Measurements from ENCODE around the gene SYMPK.
A peak's percentile ranks its signal among the peaks of the same experiment; 100 is the strongest.
"Not testable (repeated sequence)": the region's sequence is repeated elsewhere in the genome, so short reads cannot be mapped to it uniquely, and the experiment has no call there.

Gene SYMPK

DNA sequence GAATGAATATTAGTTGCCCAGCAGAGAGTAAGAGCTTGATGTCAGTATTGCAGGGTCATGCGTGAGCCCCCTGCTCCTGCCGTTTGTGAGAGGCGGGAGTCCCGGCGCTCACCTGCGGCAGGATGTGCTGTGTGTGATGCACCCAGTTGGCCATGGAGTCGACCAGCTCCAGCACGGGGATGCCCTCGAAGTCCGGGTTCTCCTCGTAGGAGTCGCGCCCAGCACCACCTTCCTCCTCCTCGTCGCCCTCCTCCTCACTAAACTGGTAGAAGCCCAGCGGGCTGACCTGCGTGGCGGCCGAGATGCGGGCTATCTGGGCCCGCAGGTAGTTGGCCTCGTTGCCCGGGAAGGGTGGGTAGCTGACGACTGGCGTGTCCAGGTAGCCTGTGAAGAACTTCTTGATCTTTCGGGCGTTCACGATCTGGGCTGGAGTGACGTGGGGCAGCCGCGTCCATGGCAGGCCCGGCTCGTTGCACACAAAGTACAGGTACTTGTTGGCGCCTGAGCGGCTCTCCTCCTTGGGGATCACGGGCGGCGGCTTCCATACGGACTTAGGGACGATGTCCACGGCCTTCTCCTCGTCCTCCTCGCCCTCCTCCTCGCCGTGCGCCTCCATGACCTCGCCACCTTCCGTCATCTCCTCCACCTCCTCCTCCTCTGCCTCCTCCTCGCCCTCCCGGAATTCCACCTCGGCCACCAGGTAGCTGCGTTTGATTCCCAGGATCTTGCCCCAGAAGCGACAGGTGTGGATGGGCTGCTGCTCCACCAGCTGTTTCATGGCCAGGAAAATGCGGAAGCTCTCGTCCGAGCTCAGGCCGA, 58.6 kb downstream of the SYMPK start:
- no peaks in the 10 kb centered on the region for H3K36me3 ChIP-seq (ENCODE audit: control insufficient read depth, insufficient read depth, low read length)
- no peaks in the 10 kb centered on the region for H3K9me3 ChIP-seq (ENCODE audit: control insufficient read depth, low read length)
- no peak overlapping the region for H3K4me3 ChIP-seq (ENCODE audit: insufficient read depth, low read depth, low read length, poor library complexity, severe bottlenecking)
- no peak overlapping the region for H3K27ac ChIP-seq (ENCODE audit: insufficient read depth, low read length, poor library complexity, severe bottlenecking)
- DNase-seq = no peak
- H3K4me1 ChIP-seq (ENCODE audit: control insufficient read depth, insufficient read depth, low read length, poor library complexity, severe bottlenecking) = no peaks in the 10 kb centered on the region
- peaks cover 8% of the 10 kb centered on the region for H3K27me3 ChIP-seq (replicated peaks; ENCODE audit: control insufficient read depth, insufficient read depth, low read length, poor library complexity, severe bottlenecking)

DNA sequence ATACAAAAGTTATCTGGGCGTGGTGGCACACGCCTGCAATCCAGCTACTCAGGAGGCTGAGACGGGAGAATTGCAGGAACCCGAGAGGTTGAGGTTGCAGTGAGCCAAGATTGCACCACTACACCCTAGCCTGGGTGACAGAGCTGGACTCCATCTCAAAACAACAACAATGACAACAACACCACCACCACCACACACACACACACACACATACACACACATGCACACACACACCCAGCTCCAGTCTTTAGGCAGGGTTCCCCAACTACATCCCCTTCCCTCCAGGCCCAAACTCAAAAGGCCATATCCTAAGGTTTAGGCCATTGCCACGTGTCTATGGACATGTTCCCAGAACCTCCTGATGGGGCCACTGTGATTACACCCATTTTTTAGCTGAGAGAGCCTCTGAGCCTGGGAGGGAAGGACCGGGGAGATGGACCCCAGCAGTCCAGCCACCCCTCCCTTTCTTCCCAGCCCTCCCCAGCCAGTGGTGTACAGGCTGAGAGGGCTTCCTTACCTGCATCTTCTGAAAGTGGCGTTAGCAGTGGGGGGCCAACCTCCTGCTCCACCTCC, 61.3 kb downstream of the SYMPK start:
- DNase-seq = no peak
- Histone ChIP-seq H3K27ac (ENCODE audit: insufficient read depth, low read length, poor library complexity, severe bottlenecking) (no peak overlapping the region), H3K36me3 (ENCODE audit: control insufficient read depth, insufficient read depth, low read length) (no peaks in the 10 kb centered on the region), H3K4me1 (ENCODE audit: control insufficient read depth, insufficient read depth, low read length, poor library complexity, severe bottlenecking) (no peaks in the 10 kb centered on the region), H3K9me3 (ENCODE audit: control insufficient read depth, low read length) (no peaks in the 10 kb centered on the region), H3K4me3 (ENCODE audit: insufficient read depth, low read depth, low read length, poor library complexity, severe bottlenecking) (no peak overlapping the region), H3K27me3 (replicated peaks; ENCODE audit: control insufficient read depth, insufficient read depth, low read length, poor library complexity, severe bottlenecking) (peaks cover 10% of the 10 kb centered on the region)

DNA sequence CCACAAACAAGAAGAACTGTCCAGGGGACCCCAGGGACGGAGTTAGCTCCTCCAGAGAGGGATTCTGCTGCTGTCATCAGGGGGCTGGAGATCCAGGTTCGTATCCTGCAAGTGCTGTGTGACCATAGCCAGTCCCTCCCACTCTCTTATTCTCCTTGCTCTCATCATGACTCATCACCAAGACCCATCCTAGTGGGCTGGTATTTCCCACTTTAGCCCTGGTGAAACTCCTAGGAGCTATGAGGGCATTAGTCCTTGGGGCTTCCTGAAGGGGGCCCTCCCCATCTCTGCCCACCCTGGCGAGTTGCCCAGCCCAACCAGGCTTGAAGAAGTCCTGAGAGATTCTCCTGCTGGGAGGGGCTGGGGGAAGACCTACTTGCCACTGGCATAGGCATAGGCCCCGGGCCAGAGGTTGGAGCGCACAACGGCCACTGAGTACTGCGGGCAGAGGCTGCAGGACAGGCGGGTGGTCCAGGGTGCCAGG, 62.8 kb downstream of the SYMPK start:
- no peaks in the 10 kb centered on the region for H3K9me3 ChIP-seq (ENCODE audit: control insufficient read depth, low read length)
- H3K36me3 ChIP-seq (ENCODE audit: control insufficient read depth, insufficient read depth, low read length) = no peaks in the 10 kb centered on the region
- no peaks in the 10 kb centered on the region for H3K4me1 ChIP-seq (ENCODE audit: control insufficient read depth, insufficient read depth, low read length, poor library complexity, severe bottlenecking)
- peaks cover 10% of the 10 kb centered on the region for H3K27me3 ChIP-seq (replicated peaks; ENCODE audit: control insufficient read depth, insufficient read depth, low read length, poor library complexity, severe bottlenecking)
- no peak for DNase-seq
- H3K4me3 ChIP-seq (ENCODE audit: insufficient read depth, low read depth, low read length, poor library complexity, severe bottlenecking) = no peak overlapping the region
- H3K27ac ChIP-seq (ENCODE audit: insufficient read depth, low read length, poor library complexity, severe bottlenecking) = no peak overlapping the region

- H3K4me3 ChIP-seq (ENCODE audit: insufficient read depth, low read depth, low read length, poor library complexity, severe bottlenecking); H3K4me1 ChIP-seq (ENCODE audit: control insufficient read depth, insufficient read depth, low read length, poor library complexity, severe bottlenecking); H3K27ac ChIP-seq (ENCODE audit: insufficient read depth, low read length, poor library complexity, severe bottlenecking); H3K9me3 ChIP-seq (ENCODE audit: control insufficient read depth, low read length); H3K36me3 ChIP-seq (ENCODE audit: control insufficient read depth, insufficient read depth, low read length); DNase-seq: not testable (repeated sequence)
- H3K27me3 ChIP-seq (replicated peaks; ENCODE audit: control insufficient read depth, insufficient read depth, low read length, poor library complexity, severe bottlenecking) = peaks cover 14% of the 10 kb centered on the region
Observed at GRCh38 chr19:45799541-45799940, 63.4 kb downstream of the SYMPK start.

DNA sequence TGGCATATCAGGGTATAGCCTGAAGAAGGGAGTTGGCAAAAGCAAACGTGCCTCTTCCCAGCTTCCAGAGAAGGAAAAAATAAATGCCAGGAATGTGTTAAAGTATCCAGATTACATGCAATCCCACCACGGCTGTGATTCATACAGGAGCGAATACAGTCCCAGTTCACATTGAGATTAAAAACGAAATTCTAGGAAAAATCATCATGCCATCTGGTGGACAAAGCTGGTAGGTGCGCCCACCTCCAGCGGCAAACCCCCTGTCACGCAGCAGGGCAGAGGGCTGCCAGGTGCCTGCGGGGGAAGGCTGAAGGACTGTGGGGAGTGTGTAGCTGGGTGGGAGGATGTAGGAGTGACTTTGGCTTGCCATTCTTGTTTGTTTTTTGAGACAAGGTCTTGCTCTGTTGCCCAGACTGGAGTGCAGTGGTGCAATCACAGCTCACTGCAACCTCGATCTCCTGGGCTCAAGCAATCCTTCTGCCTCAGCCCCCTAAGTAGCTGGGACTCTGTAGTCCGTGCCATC, 63.9 kb downstream of the SYMPK start:
- peak; percentile 32 to 53 (median 36) for DNase-seq
- no peaks in the 10 kb centered on the region for H3K9me3 ChIP-seq (ENCODE audit: control insufficient read depth, low read length)
- H3K27ac ChIP-seq (ENCODE audit: insufficient read depth, low read length, poor library complexity, severe bottlenecking) = no peak overlapping the region
- peaks cover 15% of the 10 kb centered on the region for H3K27me3 ChIP-seq (replicated peaks; ENCODE audit: control insufficient read depth, insufficient read depth, low read length, poor library complexity, severe bottlenecking)
- no peaks in the 10 kb centered on the region for H3K4me1 ChIP-seq (ENCODE audit: control insufficient read depth, insufficient read depth, low read length, poor library complexity, severe bottlenecking)
- H3K4me3 ChIP-seq (ENCODE audit: insufficient read depth, low read depth, low read length, poor library complexity, severe bottlenecking) = no peak overlapping the region
- no peaks in the 10 kb centered on the region for H3K36me3 ChIP-seq (ENCODE audit: control insufficient read depth, insufficient read depth, low read length)

DNA sequence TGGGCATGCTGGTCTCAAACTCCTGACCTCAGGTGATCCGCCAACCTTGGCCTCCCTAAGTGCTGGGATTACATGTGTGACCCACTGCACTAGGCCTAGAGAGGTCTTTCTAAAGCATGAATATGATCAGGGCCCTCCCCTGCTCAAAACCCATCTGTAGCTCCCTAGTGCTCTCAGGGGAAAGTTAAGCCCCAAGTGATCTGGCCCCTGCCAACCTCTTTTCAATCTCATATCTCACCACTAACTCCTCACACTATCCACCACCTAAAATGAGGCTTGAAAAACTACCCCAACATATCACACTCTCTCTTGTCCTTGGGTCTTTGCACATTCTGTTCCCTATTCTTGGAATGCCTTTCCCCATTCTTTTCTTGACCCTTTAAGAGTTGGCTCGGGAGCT, 68.3 kb downstream of the SYMPK start:
- Histone ChIP-seq H3K36me3 (ENCODE audit: control insufficient read depth, insufficient read depth, low read length) (no peaks in the 10 kb centered on the region), H3K27me3 (replicated peaks; ENCODE audit: control insufficient read depth, insufficient read depth, low read length, poor library complexity, severe bottlenecking) (peaks cover 9% of the 10 kb centered on the region), H3K4me3 (ENCODE audit: insufficient read depth, low read depth, low read length, poor library complexity, severe bottlenecking) (no peak overlapping the region), H3K27ac (ENCODE audit: insufficient read depth, low read length, poor library complexity, severe bottlenecking) (no peak overlapping the region), H3K4me1 (ENCODE audit: control insufficient read depth, insufficient read depth, low read length, poor library complexity, severe bottlenecking) (peaks cover 28% of the 10 kb centered on the region), H3K9me3 (ENCODE audit: control insufficient read depth, low read length) (no peaks in the 10 kb centered on the region)
- no peak for DNase-seq

DNA sequence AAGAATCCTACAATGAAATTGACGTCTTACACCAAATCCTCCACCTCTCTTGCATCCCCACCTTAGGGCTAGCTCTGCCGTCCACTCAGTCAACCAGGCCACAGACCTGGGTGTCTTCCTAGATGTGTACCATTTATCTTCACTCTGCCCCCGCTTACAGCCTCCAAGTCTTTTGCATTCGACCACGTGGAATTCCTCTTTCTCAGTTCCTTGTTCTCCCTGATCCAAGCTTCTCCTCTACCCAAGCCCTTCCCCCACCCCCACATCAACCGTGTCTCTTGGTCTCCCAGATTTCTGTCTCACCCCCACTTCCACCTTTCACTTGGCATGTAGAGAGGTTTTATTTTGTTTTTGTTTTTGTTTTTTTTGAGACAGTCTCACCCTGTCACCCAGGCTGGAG, 69.1 kb downstream of the SYMPK start:
- Histone ChIP-seq H3K27ac (ENCODE audit: insufficient read depth, low read length, poor library complexity, severe bottlenecking) (no peak overlapping the region), H3K9me3 (ENCODE audit: control insufficient read depth, low read length) (no peaks in the 10 kb centered on the region), H3K4me1 (ENCODE audit: control insufficient read depth, insufficient read depth, low read length, poor library complexity, severe bottlenecking) (peaks cover 28% of the 10 kb centered on the region), H3K36me3 (ENCODE audit: control insufficient read depth, insufficient read depth, low read length) (peaks cover 5% of the 10 kb centered on the region), H3K4me3 (ENCODE audit: insufficient read depth, low read depth, low read length, poor library complexity, severe bottlenecking) (no peak overlapping the region), H3K27me3 (replicated peaks; ENCODE audit: control insufficient read depth, insufficient read depth, low read length, poor library complexity, severe bottlenecking) (peaks cover 5% of the 10 kb centered on the region)
- no peak for DNase-seq

DNA sequence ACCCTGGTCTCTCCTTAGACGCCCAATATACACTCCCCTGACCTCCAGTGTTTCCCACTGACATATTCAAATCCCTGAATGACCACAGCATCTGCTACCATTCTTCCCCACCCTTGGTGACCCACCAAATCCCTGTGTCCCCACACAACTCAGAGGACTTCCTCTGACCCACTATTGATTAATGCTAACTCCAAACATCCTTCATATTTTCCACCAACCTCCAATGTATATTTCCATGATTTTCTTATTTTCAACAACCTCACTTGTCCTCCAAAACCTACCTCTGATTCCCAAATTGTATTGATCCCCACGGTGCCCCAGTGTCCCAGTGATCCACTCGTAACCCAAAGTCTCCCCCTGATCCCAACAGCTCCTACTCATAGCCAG, 69.8 kb downstream of the SYMPK start:
- peaks cover 5% of the 10 kb centered on the region for H3K27me3 ChIP-seq (replicated peaks; ENCODE audit: control insufficient read depth, insufficient read depth, low read length, poor library complexity, severe bottlenecking)
- H3K4me1 ChIP-seq (ENCODE audit: control insufficient read depth, insufficient read depth, low read length, poor library complexity, severe bottlenecking) = peaks cover 28% of the 10 kb centered on the region
- peak overlapping the region; percentile 49 for H3K4me3 ChIP-seq (ENCODE audit: insufficient read depth, low read depth, low read length, poor library complexity, severe bottlenecking)
- no peaks in the 10 kb centered on the region for H3K9me3 ChIP-seq (ENCODE audit: control insufficient read depth, low read length)
- H3K36me3 ChIP-seq (ENCODE audit: control insufficient read depth, insufficient read depth, low read length) = peaks cover 9% of the 10 kb centered on the region
- H3K27ac ChIP-seq (ENCODE audit: insufficient read depth, low read length, poor library complexity, severe bottlenecking) = no peak overlapping the region
- DNase-seq = no peak

DNA sequence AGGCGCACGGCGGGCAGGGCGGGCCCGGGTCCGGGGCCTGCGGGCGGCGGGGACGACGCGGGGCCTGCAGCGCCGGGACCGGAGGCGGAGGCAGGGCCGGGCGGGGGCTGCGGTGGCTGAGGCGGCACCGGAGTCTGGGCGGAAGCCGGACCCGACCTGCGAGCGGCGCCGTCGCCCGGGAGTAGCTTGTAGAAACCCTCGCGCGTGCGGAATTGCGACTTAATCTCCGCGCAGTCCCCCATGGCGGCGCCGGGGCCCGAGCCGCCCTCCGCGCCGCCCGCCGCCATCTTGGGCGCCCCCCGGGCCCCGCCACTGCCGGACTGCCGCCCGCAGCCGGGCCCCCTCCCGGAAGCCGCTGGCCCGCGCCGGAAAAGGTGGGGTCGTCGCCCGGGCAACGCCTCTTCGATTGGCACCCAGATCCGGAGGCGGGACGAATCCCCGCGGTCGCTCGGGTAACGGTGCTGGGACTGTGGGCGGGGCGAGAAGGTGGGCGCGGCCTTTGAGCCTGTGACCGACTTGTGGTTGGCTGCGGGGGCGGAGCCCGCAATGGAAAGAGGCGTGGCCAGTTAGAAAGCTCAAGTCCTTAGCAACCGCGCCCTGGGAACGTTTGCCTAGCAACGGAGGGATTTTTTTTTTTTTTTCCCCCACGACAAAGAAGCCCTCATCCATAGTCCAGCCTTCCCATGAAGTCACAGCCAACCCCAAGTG, 70.3 kb downstream of the SYMPK start, which contains the start of gene DMWD:
Gene DMWD (minus strand): TSS at position 376 of the 708 bp plus-strand sequence. CDS start 89 bp downstream, at position 287.
- H3K4me1 ChIP-seq (ENCODE audit: control insufficient read depth, insufficient read depth, low read length, poor library complexity, severe bottlenecking) = peaks cover 28% of the 10 kb centered on the region
- peak; percentile 97 to 99 (median 98) for DNase-seq
- no peaks in the 10 kb centered on the region for H3K9me3 ChIP-seq (ENCODE audit: control insufficient read depth, low read length)

More for the DNA sequence above, 70.3 kb downstream of the SYMPK start, which contains the start of gene DMWD:
- Histone ChIP-seq H3K27me3 (replicated peaks; ENCODE audit: control insufficient read depth, insufficient read depth, low read length, poor library complexity, severe bottlenecking) (peaks cover 5% of the 10 kb centered on the region), H3K4me3 (ENCODE audit: insufficient read depth, low read depth, low read length, poor library complexity, severe bottlenecking) (peak within 1 kb of the TSS; percentile 49), H3K36me3 (ENCODE audit: control insufficient read depth, insufficient read depth, low read length) (peaks cover 9% of the 10 kb centered on the region), H3K27ac (ENCODE audit: insufficient read depth, low read length, poor library complexity, severe bottlenecking) (no peak within 1 kb of the TSS)

All from effector memory CD4-positive, alpha-beta T cell (primary cell).